Trophoblast cell (in vitro differentiated cells and primary cell): ENCODE data around the gene ZNF48.

ENCODE experiments used
- DNase-seq, 2 donors: peaks; one replicate each; pipeline ENCODE4 v3.0.0-alpha.2; 2016
- H2AFZ ChIP-seq: 2 replicates; pipeline ENCODE4 v1.6.1; 2013; ENCODE audit warnings: low read length, moderate library complexity, mild to moderate bottlenecking; ENCODE audit not compliant: insufficient read depth, poor library complexity
- H2AK5ac ChIP-seq: 2 replicates; pipeline ENCODE4 v1.6.1; 2013; ENCODE audit warnings: mild to moderate bottlenecking, low read length
- H2BK120ac ChIP-seq: 2 replicates; pipeline ENCODE4 v1.6.1; 2013; ENCODE audit warnings: low read length, mild to moderate bottlenecking, moderate library complexity; ENCODE audit not compliant: insufficient read depth, poor library complexity
- H2BK12ac ChIP-seq: 2 replicates; pipeline ENCODE4 v1.6.1; 2013; ENCODE audit warnings: mild to moderate bottlenecking, low read length, moderate library complexity
- H2BK5ac ChIP-seq: 2 replicates; pipeline ENCODE4 v1.6.1; 2013; ENCODE audit warnings: low read length, low read depth, moderate library complexity, mild to moderate bottlenecking; ENCODE audit not compliant: poor library complexity
- H3K14ac ChIP-seq: 2 replicates; pipeline ENCODE4 v1.6.1; 2013; ENCODE audit warnings: mild to moderate bottlenecking, low read length
- H3K18ac ChIP-seq: 2 replicates; pipeline ENCODE4 v1.6.1; 2013; ENCODE audit warnings: mild to moderate bottlenecking, low read length
- H3K23ac ChIP-seq: 2 replicates; pipeline ENCODE4 v1.6.1; 2013; ENCODE audit warnings: low read length
- H3K27ac ChIP-seq: 2 replicates; pipeline ENCODE4 v1.5.1; 2013; ENCODE audit warnings: low read depth, mild to moderate bottlenecking, inconsistent platforms, low read length, moderate library complexity
- H3K27me3 ChIP-seq: 2 replicates; pipeline ENCODE4 v1.6.1; 2013; ENCODE audit warnings: inconsistent platforms, mild to moderate bottlenecking, low read length, moderate library complexity; ENCODE audit not compliant: insufficient read depth
- H3K36me3 ChIP-seq, 2 experiments: 1 replicate in 1 of 2; 2 replicates in 1 of 2; pipeline ENCODE4 v1.6.1; 2013; ENCODE audit warnings: low read length in 2 of 2, mild to moderate bottlenecking in 2 of 2, moderate library complexity in 1 of 2; ENCODE audit not compliant: insufficient read depth in 2 of 2, control insufficient read depth in 1 of 2
- H3K4ac ChIP-seq: 2 replicates; pipeline ENCODE4 v1.6.1; 2013; ENCODE audit warnings: low read depth, mild to moderate bottlenecking, low read length, moderate library complexity
- H3K4me1 ChIP-seq, 2 experiments: 1 replicate in 1 of 2; 2 replicates in 1 of 2; pipeline ENCODE4 v1.6.1; 2013; ENCODE audit warnings: low read length in 2 of 2, mild to moderate bottlenecking in 2 of 2, moderate library complexity in 1 of 2; ENCODE audit not compliant: insufficient read depth in 2 of 2, control insufficient read depth in 1 of 2
- H3K4me2 ChIP-seq: 2 replicates; pipeline ENCODE4 v1.6.1; 2013; ENCODE audit warnings: inconsistent platforms, mild to moderate bottlenecking, low read length, moderate library complexity
- H3K4me3 ChIP-seq: 2 replicates; pipeline ENCODE4 v1.5.1; 2013; ENCODE audit warnings: mild to moderate bottlenecking, low read depth, low read length, inconsistent platforms
- H3K79me1 ChIP-seq: one replicate; pipeline ENCODE4 v1.6.1; 2013; ENCODE audit warnings: low read length
- H3K79me2 ChIP-seq: 2 replicates; pipeline ENCODE4 v1.6.1; 2013; ENCODE audit warnings: low read length, mild to moderate bottlenecking; ENCODE audit not compliant: control insufficient read depth, insufficient read depth, poor library complexity
- H3K9ac ChIP-seq: 2 replicates; pipeline ENCODE4 v1.6.1; 2013; ENCODE audit warnings: mild to moderate bottlenecking, low read length
- H3K9me3 ChIP-seq: 2 replicates; pipeline ENCODE4 v1.6.1; 2013; ENCODE audit warnings: low read depth, mild to moderate bottlenecking, control low read depth, inconsistent platforms, low read length; ENCODE audit not compliant: insufficient read depth
- H4K12ac ChIP-seq: 2 replicates; pipeline ENCODE4 v1.6.1; 2013; ENCODE audit warnings: low read depth, mild to moderate bottlenecking, low read length, moderate library complexity
- H4K8ac ChIP-seq: 2 replicates; pipeline ENCODE4 v1.6.1; 2013; ENCODE audit warnings: low read depth, mild to moderate bottlenecking, low read length, moderate library complexity
- H4K91ac ChIP-seq: one replicate; pipeline ENCODE4 v1.6.1; 2013; ENCODE audit warnings: low read depth, mild to moderate bottlenecking, low read length, moderate library complexity
- WGBS: extraction: QIAGEN DNeasy Blood & Tissue Kit; methylation state at CpG from one replicate; pipeline ENCODE4 v1.1.7; 2013; ENCODE audit warnings: missing lambda C conversion rate; ENCODE audit not compliant: insufficient read length, insufficient coverage; ENCODE audit errors: extremely low coverage; 5-methylcytosine and 5-hydroxymethylcytosine counted together

Gene ZNF48

GRCh38 chr16:30361180-30361579 is 34.0 kb upstream of the ZNF48 start:
- peaks cover 2% of the 10 kb centered on the region for H3K79me1 ChIP-seq
- H2BK120ac ChIP-seq = no peak overlapping the region
- no peak overlapping the region for H3K18ac ChIP-seq
- no peaks in the 10 kb centered on the region for H3K9me3 ChIP-seq
- H3K27me3 ChIP-seq = no peaks in the 10 kb centered on the region
- no peak overlapping the region for H3K4ac ChIP-seq
- no peak overlapping the region for H3K9ac ChIP-seq
- no peak overlapping the region for H2BK5ac ChIP-seq
- no peak overlapping the region for H2BK12ac ChIP-seq
- H2AK5ac ChIP-seq = no peak overlapping the region
- no peak overlapping the region for H2AFZ ChIP-seq
- H3K4me1 ChIP-seq = peaks cover 11 to 16% of the 10 kb centered on the region in 2 experiments
- no peaks in the 10 kb centered on the region for H3K79me2 ChIP-seq
- no peak overlapping the region for H3K14ac ChIP-seq
- H3K36me3 ChIP-seq = peaks cover 48 to 55% of the 10 kb centered on the region in 2 experiments
- H4K91ac ChIP-seq = no peak overlapping the region
- H4K12ac ChIP-seq = no peak overlapping the region
- H3K23ac ChIP-seq = no peak overlapping the region
- no peak overlapping the region for H4K8ac ChIP-seq
- DNase-seq = no peak
- H3K27ac ChIP-seq = no peak overlapping the region
- no CpG with 5 or more reads among the region's 7 CpGs for WGBS
- H3K4me2 ChIP-seq = no peak overlapping the region
- no peak overlapping the region for H3K4me3 ChIP-seq

- Histone ChIP-seq H3K4me3 (no peak overlapping the region), H3K4ac (peak overlapping the region; percentile 25), H3K79me1 (peaks cover 5% of the 10 kb centered on the region), H3K9ac (peak overlapping the region; percentile 48), H2BK120ac (no peak overlapping the region), H3K4me2 (no peak overlapping the region), H3K14ac (no peak overlapping the region), H3K4me1 (peaks cover 21 to 23% of the 10 kb centered on the region in 2 experiments), H3K18ac (peak overlapping the region; percentile 15), H2AFZ (no peak overlapping the region), H2BK5ac (no peak overlapping the region), H2AK5ac (no peak overlapping the region), H4K91ac (no peak overlapping the region), H4K12ac (no peak overlapping the region), H3K27ac (no peak overlapping the region), H3K36me3 (peaks cover 16 to 28% of the 10 kb centered on the region in 2 experiments), H3K9me3 (no peaks in the 10 kb centered on the region), H3K23ac (no peak overlapping the region), H3K79me2 (peaks cover 23% of the 10 kb centered on the region), H3K27me3 (no peaks in the 10 kb centered on the region), H2BK12ac (no peak overlapping the region), H4K8ac (no peak overlapping the region)
- DNase-seq = no peak
- WGBS = no CpG with 5 or more reads among the region's 10 CpGs
Observed at GRCh38 chr16:30365200-30365599, 30.0 kb upstream of the ZNF48 start.

GRCh38 chr16:30366511-30366910 is 28.7 kb upstream of the ZNF48 start:
- H3K79me1 ChIP-seq = peaks cover 10% of the 10 kb centered on the region
- no peak overlapping the region for H3K27ac ChIP-seq
- H3K79me2 ChIP-seq = peaks cover 23% of the 10 kb centered on the region
- H2BK12ac ChIP-seq = no peak overlapping the region
- no peak overlapping the region for H2AK5ac ChIP-seq
- no peaks in the 10 kb centered on the region for H3K27me3 ChIP-seq
- peaks cover 16 to 26% of the 10 kb centered on the region in 2 experiments for H3K36me3 ChIP-seq
- no peak overlapping the region for H4K8ac ChIP-seq
- no peak overlapping the region for H3K4ac ChIP-seq
- DNase-seq = no peak
- no peak overlapping the region for H3K4me3 ChIP-seq
- H3K9me3 ChIP-seq = no peaks in the 10 kb centered on the region
- H2BK120ac ChIP-seq = no peak overlapping the region
- H2AFZ ChIP-seq = no peak overlapping the region
- no peak overlapping the region for H3K4me2 ChIP-seq
- no peak overlapping the region for H3K23ac ChIP-seq
- H2BK5ac ChIP-seq = no peak overlapping the region
- H4K91ac ChIP-seq = no peak overlapping the region
- no peak overlapping the region for H3K9ac ChIP-seq
- H3K4me1 ChIP-seq = peaks cover 21 to 27% of the 10 kb centered on the region in 2 experiments
- WGBS = no CpG with 5 or more reads among the region's 4 CpGs
- H3K14ac ChIP-seq = no peak overlapping the region
- H4K12ac ChIP-seq = no peak overlapping the region
- no peak overlapping the region for H3K18ac ChIP-seq

DNA sequence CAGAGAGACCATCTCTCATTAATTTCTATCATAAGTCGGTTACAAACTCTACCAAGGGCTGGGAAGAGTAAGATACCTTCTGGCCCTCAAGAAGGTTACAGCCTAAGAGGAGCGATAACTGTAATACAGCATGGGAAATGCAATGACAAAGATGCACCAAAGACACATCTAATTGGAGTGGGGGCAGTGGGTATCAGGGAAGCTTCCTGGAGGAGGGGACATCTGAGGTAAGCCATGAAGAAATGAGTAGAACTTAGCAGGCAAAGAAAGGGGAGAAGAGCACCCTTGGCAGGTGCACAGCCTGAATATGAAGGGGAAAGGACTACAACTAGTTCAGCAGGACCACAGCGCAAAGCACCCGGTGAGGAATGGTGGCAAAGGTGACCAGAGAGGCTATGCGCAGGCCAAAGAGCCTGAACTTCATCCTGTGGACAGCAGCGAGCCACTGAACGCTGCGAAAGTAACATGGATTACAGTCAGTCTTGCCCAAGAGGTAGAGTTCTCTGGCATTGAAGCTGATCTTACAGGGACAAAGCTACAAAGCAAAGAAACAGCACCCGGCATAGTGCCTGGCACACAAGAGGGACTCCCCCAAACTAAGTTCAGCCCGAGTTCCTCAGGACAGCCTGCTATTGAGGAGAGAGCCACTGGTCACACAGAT is 27.7 kb upstream of the ZNF48 start:
- H3K36me3 ChIP-seq = peaks cover 16 to 22% of the 10 kb centered on the region in 2 experiments
- H3K14ac ChIP-seq = no peak overlapping the region
- no peaks in the 10 kb centered on the region for H3K27me3 ChIP-seq
- H2BK120ac ChIP-seq = no peak overlapping the region
- H2BK12ac ChIP-seq = no peak overlapping the region
- DNase-seq = peak; percentile 61 to 70
- peak overlapping the region; percentile 93 for H3K4me2 ChIP-seq
- H3K4me3 ChIP-seq = no peak overlapping the region
- peaks cover 21 to 27% of the 10 kb centered on the region in 2 experiments for H3K4me1 ChIP-seq
- H3K9me3 ChIP-seq = no peaks in the 10 kb centered on the region
- peaks cover 23% of the 10 kb centered on the region for H3K79me2 ChIP-seq
- WGBS = no CpG with 5 or more reads among the region's 10 CpGs
- H4K8ac ChIP-seq = no peak overlapping the region
- H3K9ac ChIP-seq = no peak overlapping the region
- H4K91ac ChIP-seq = no peak overlapping the region
- H3K4ac ChIP-seq = peak overlapping the region; percentile 96
- H2BK5ac ChIP-seq = no peak overlapping the region
- no peak overlapping the region for H3K27ac ChIP-seq
- H3K18ac ChIP-seq = no peak overlapping the region
- H2AK5ac ChIP-seq = no peak overlapping the region
- peaks cover 10% of the 10 kb centered on the region for H3K79me1 ChIP-seq
- no peak overlapping the region for H4K12ac ChIP-seq
- H2AFZ ChIP-seq = no peak overlapping the region
- H3K23ac ChIP-seq = no peak overlapping the region
